Diencephalon (tissue), 1 donor: ENCODE measurements around the gene STARD10. TPM values are rescaled to one million over a fixed set of nuclear protein-coding genes. Genes with fewer than 3 reads are reported as not detected.

ENCODE experiments used
- small RNA-seq: library from RNA; depleted of rRNA; stranded (forward); fragments of <200 nt; gene quantifications from one replicate; pipeline ENCODE3, GENCODE V24; 2014
- total RNA-seq: library from RNA; depleted of rRNA; stranded (reverse); fragments of >200 nt; gene quantifications from one replicate; pipeline ENCODE4 v1.2.3, GENCODE V29; 2014

The STARD10 gene, protein sequence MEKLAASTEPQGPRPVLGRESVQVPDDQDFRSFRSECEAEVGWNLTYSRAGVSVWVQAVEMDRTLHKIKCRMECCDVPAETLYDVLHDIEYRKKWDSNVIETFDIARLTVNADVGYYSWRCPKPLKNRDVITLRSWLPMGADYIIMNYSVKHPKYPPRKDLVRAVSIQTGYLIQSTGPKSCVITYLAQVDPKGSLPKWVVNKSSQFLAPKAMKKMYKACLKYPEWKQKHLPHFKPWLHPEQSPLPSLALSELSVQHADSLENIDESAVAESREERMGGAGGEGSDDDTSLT
- 27.5 TPM for total RNA-seq

DNA sequence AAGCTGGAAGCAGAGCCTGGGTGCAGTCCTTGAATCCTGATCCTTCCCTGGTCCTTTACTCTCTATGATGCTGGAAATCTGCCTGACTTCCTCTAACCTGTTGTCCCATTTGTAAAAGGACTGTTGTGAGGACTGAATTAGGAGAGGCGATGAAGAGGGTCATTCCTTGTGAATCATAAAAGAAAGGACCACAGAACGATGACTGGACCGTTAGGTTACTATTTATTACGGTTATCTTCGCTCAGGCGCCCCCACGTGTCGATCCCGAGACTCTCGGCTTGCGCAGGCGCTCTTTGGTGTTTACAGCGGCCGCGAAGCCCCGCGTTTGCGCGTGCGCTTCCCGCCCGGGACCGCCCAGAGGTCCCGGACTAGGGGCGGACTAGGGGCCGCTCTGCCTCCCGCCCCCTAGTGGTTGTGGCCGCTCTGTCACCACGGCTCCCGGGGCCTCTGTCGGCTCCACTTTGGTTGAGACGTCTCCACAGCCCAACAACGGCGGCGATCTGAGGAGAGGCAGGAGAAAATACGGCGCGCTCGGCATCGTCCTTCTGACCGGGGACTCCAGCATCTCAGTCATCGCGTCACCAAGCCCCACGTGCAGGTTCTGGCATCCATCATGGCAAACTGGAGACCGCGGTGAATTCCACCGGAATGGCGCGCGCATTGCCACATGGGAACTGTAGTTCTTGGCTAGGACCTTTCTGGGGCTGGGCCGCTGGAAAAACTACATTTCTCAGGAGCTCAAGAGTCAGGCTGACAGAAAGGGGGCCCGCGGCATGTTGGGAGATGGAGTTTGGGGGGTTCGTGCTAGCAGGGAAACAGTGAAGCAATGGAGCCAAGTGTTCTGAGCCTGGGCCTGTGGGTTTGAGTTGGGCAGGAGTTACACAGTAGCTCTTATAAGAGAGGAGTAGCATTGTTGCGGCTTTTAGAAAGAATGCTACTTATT lies at the start of gene STARD10:
TSS of gene STARD10 (minus strand) at position 623 of the 943 bp plus-strand sequence. CDS start 12,866 bp downstream, outside the sequence.

DNA sequence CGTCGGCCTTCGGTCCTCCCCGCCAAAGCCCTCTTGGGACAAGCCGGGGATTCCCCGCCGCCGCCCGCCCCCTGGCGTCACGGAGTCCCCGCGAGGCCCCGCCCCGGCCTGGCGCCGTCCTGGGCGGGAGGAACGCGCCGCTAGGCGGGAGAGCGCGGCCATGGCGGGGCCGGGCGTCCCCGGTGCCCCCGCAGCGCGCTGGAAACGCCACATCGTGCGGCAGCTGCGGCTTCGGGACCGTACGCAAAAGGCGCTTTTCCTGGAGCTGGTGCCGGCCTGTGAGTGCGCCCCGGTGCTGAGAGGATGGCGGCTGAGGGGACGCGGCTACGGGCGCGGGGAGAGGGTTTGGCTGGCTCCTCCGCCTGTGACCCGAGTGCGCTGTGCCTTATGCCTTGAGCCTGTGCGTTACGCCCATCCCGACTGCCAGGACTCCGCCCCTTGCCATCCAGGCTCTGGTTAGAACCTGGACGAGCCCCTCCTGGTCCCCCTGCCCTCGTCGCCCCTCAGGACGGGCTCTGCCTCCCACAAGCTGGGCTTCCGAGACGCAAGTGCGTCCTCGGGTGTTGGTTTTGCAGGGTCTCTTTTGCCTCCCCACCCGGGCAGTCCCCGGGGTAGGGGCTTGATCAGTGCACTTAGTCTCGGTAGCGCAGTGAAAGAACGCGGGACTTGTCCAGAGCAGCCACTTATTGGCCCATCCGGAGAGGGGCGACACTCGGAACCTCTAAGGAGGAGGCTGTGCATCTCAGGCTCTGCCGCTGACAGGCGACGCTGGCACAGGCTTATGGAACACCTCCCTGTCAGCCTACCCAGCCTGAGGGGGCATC lies 20.7 kb upstream of the STARD10 start, which contains the start of gene ATG16L2:
TSS of gene ATG16L2 (plus strand) at position 126 of the 824 bp plus-strand sequence. CDS start at position 161, 35 bp downstream.

DNA sequence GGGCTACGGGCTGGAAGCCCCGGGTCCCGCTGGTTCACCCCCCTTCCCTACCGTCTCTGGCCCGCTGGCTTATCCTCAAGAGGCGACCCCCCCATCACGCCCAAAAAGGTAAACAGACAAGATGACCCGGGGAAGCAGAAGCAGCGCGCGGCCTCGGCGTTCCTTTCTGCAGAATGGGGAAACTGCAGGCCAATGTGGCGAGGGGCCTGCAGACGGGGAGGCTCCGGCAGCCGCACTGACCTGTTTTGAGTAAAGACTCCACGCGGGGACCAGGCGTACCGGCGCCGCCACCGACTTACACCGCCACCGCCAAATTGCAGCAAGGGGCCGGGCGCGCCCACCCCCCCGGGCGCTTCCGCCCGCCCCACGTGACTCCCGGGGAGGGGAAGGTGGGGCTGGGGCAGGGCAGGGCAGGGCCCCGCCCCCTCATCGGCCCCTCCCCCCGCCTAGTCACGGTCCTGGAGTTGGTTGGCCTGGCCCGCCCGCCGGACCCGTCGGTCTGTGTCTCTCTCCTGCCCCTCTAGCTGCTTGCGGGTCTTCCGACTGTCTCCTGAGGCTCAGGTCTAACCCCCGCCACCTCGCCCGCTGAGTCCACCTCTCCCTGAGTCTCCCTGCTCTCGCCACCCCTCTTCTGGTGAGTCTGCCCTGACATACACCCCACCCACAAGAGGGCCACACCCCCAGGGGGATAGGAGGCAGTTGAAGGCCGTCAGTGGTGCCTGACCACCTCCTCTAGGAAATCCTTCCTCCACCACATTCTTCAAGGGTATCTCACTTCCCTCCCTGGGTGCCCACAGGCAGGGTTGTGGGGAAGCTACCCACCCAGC lies 41.5 kb downstream of the STARD10 start, which contains the start of gene ARAP1:
TSS of gene ARAP1 (minus strand) at position 321 of the 827 bp plus-strand sequence. CDS start 25,280 bp downstream, outside the sequence.

Small RNA genes within 50 kb of the gene (small RNA-seq; reads per million reads assigned to genes)
- gene MIR4692 (not detected), gene RF00019 (not detected)

Other genes starting within 250 kb of the STARD10 start
- 60.9 TPM for gene PDE2A, start 119.6 kb downstream of the STARD10 start, total RNA-seq
- 24.5 TPM for gene ARAP1, start 41.6 kb downstream of the STARD10 start, total RNA-seq
- 5.3 TPM for gene ATG16L2, start 20.4 kb upstream of the STARD10 start, total RNA-seq